Ovary (tissue), 9 donors: Measurements from ENCODE around the gene ADAM12. TPM values are rescaled to one million over a fixed set of nuclear protein-coding genes. Genes with fewer than 3 reads are reported as not detected.

Source experiments
- DNase-seq, 5 donors: peaks; one replicate each; pipeline ENCODE4 v3.0.0-alpha.2; 2019 to 2020
- H3K27ac ChIP-seq, 2 donors: fragments of 200-600 bp; one replicate each; pipeline versions ENCODE4 v1.5.1 to v1.8.0; 2019 to 2022
- H3K27me3 ChIP-seq: fragments of 200-600 bp; one replicate; pipeline ENCODE4 v1.8.0; 2022
- H3K36me3 ChIP-seq: fragments of 200-600 bp; sonication (generic); one replicate; pipeline ENCODE4 v1.5.1; 2019
- H3K4me1 ChIP-seq: one replicate; pipeline ENCODE4 v1.8.1; 2013; ENCODE audit warnings: mild to moderate bottlenecking, moderate library complexity; ENCODE audit not compliant: insufficient read depth
- H3K4me3 ChIP-seq: fragments of 200-600 bp; sonication (generic); one replicate; pipeline ENCODE4 v1.5.1; 2017
- H3K9me3 ChIP-seq, 2 donors: fragments of 200-600 bp in 1 of 2; sonication (generic) in 1 of 2; one replicate each; pipeline versions ENCODE4 v1.5.1 to v1.8.1; 2013 to 2019; ENCODE audit warnings: mild to moderate bottlenecking in 1 of 2, moderate library complexity in 1 of 2
- CTCF ChIP-seq, 3 donors: fragments of 450-650 bp in 2 of 3; fragments of 200-600 bp in 1 of 3; IDR thresholded peaks; one replicate each; pipeline versions ENCODE4 v1.5.1 to v1.8.0; 2016 to 2022; ENCODE audit warnings: antibody characterized with exemption in 3 of 3, mild to moderate bottlenecking in 1 of 3
- EP300 ChIP-seq: sonication (generic); formaldehyde crosslinking; IDR thresholded peaks from one replicate; pipeline ENCODE4 v1.6.1; 2017; ENCODE audit warnings: antibody characterized with exemption
- POLR2A ChIP-seq: fragments of 450-650 bp; IDR thresholded peaks from one replicate; pipeline ENCODE4 v1.6.1; 2017; ENCODE audit warnings: antibody characterized with exemption, mild to moderate bottlenecking, moderate library complexity
- WGBS, 3 donors: extraction: QIAGEN DNeasy Blood & Tissue Kit in 1 of 3; methylation state at CpG; one replicate each; pipeline versions ENCODE4 v1.1.5 to v1.1.7; 2013 to 2017; 5-methylcytosine and 5-hydroxymethylcytosine counted together
- intact Hi-C, 4 donors: fragments of 100-400 bp; cut with DNase I; formaldehyde crosslinking; loops; one replicate each; pipeline versions ENCODE4 v1.11.0 to v1.15.1; 2022 to 2023
- polyA plus RNA-seq, 2 donors: library from polyadenylated mRNA; stranded (reverse); fragments of 200-250 nt in 1 of 2; fragments of 350-450 nt in 1 of 2; fragmentation: Illumina TruSeq in 1 of 2; extraction: RNeasy Lipid Tissue Mini Kit (QIAGEN cat#74804) in 1 of 2; gene quantifications; one replicate each; pipeline ENCODE4 v1.2.3, GENCODE V29; 2013 to 2014
- total RNA-seq, 7 donors: library from RNA; depleted of rRNA in 2 of 7; stranded (reverse); fragments of >200 nt in 2 of 7; fragmentation: NEBNext Ultra II Directional in 3 of 7; extraction: Animal tissue kit (Norgen Biotek cat#: 25700) in 3 of 7; gene quantifications; one replicate each; pipeline versions ENCODE4 v1.1.0 to v1.2.4, GENCODE V29; 2016 to 2023
- donor health status: DM: no; HTN: no; CAD: no; lungs with moderate emphysema.
- donor health status: DM: no; HTN: no; CAD: no.
- donor health status: Bipolar disorder and iron deficiency.
- donor health status: DM: yes; HTN: yes; CAD: no.
- donor health status: DM: no; HTN: no; CAD: no.
- donor health status: DM: yes; HTN: yes; CAD: no.

Gene ADAM12
- total and polyA plus RNA-seq, 9 donors: 1.8 to 27.2 (median 10.3) TPM

GRCh38 chr10:126218174-126218573, 170.1 kb downstream of the ADAM12 start:
- intact Hi-C loops: no loop called here

GRCh38 chr10:126216632-126216961, 171.7 kb downstream of the ADAM12 start:
- Histone ChIP-seq H3K4me3 (no peak overlapping the region), H3K36me3 (no peaks in the 10 kb centered on the region), H3K27me3 (no peaks in the 10 kb centered on the region), H3K27ac (peak overlapping the region in 1 of 2 donors; percentile 55), H3K9me3 (no peaks in the 10 kb centered on the region), H3K4me1 (peaks cover 16% of the 10 kb centered on the region)
- TF ChIP-seq EP300: no peak
- no peak for TF ChIP-seq CTCF (IDR thresholded peaks at IDR 0.05)
- no peak for TF ChIP-seq POLR2A
- intact Hi-C loops: no loop called here
- no peak for DNase-seq
- WGBS, 3 donors: 45 to 55% (median 51%) methylated on average over 4 of the region's 4 CpGs

More at GRCh38 chr10:126218174-126218573, 170.1 kb downstream of the ADAM12 start:
- Histone ChIP-seq H3K27ac (no peak overlapping the region), H3K27me3 (no peaks in the 10 kb centered on the region), H3K4me1 (peaks cover 18% of the 10 kb centered on the region), H3K36me3 (no peaks in the 10 kb centered on the region), H3K4me3 (no peak overlapping the region), H3K9me3 (no peaks in the 10 kb centered on the region)
- TF ChIP-seq POLR2A (no peak), CTCF (IDR thresholded peaks at IDR 0.05) (no peak), EP300 (no peak)
- no peak for DNase-seq
- WGBS, 3 donors: 90 to 97% (median 96%) methylated on average over 5 of the region's 5 CpGs

- TF ChIP-seq CTCF (IDR thresholded peaks at IDR 0.05): no peak
- TF ChIP-seq EP300: no peak
- TF ChIP-seq POLR2A: no peak
- Histone ChIP-seq H3K27me3 (no peaks in the 10 kb centered on the region), H3K4me1 (peaks cover 16% of the 10 kb centered on the region), H3K36me3 (no peaks in the 10 kb centered on the region), H3K4me3 (no peak overlapping the region), H3K9me3 (no peaks in the 10 kb centered on the region), H3K27ac (peak overlapping the region in 1 of 2 donors; percentile 55)
- no peak for DNase-seq
- WGBS, 3 donors: 26 to 40% (median 33%) methylated on average over 11 of the region's 11 CpGs
- intact Hi-C loops: no loop called here
Observed at GRCh38 chr10:126215746-126216631, 172.3 kb downstream of the ADAM12 start.

GRCh38 chr10:126214679-126215078, 173.6 kb downstream of the ADAM12 start:
- H3K27me3 ChIP-seq: no peaks in the 10 kb centered on the region
- no peaks in the 10 kb centered on the region for H3K9me3 ChIP-seq
- TF ChIP-seq CTCF (IDR thresholded peaks at IDR 0.05) (no peak), POLR2A (no peak), EP300 (no peak)
- 89 to 93% (median 91%) methylated on average over 8 of the region's 8 CpGs for WGBS, 3 donors
- intact Hi-C loops: no loop called here
- peak overlapping the region in 1 of 2 donors; percentile 55 for H3K27ac ChIP-seq
- H3K4me3 ChIP-seq: no peak overlapping the region
- peaks cover 16% of the 10 kb centered on the region for H3K4me1 ChIP-seq
- DNase-seq: no peak
- H3K36me3 ChIP-seq: no peaks in the 10 kb centered on the region
